ENCODE measurements around the gene FCAMR. TPM values are rescaled to one million over a fixed set of nuclear protein-coding genes. Genes with fewer than 3 reads are reported as not detected.

The FCAMR gene
- total RNA-seq, 1 donor from 2014 or later: not detected

GRCh38 chr1:206992790-206993189 lies 22.5 kb upstream of the FCAMR start:
- H3K4me1 ChIP-seq: no peaks in the 10 kb centered on the region
- H3K4me3 ChIP-seq: no peak overlapping the region
- TF ChIP-seq CTCF (IDR thresholded peaks at IDR 0.05; ENCODE audit: borderline replicate concordance): no peak
- H3K36me3 ChIP-seq: no peaks in the 10 kb centered on the region
- H3K27me3 ChIP-seq (ENCODE audit: low read depth): peaks cover 51% of the 10 kb centered on the region
- no peak for DNase-seq
- H3K27ac ChIP-seq (replicated peaks): no peak overlapping the region
- intact Hi-C loops (cut with micrococcal nuclease): no loop called here
- H3K9me3 ChIP-seq (replicated peaks): no peaks in the 10 kb centered on the region

- no peak for TF ChIP-seq CTCF (IDR thresholded peaks at IDR 0.05; ENCODE audit: borderline replicate concordance)
- H3K4me1 ChIP-seq: no peaks in the 10 kb centered on the region
- no peak overlapping the region for H3K4me3 ChIP-seq
- no peaks in the 10 kb centered on the region for H3K36me3 ChIP-seq
- no peak overlapping the region for H3K27ac ChIP-seq (replicated peaks)
- peaks cover 44% of the 10 kb centered on the region for H3K27me3 ChIP-seq (ENCODE audit: low read depth)
- no peak for DNase-seq
- intact Hi-C loops (cut with micrococcal nuclease): no loop called here
- no peaks in the 10 kb centered on the region for H3K9me3 ChIP-seq (replicated peaks)
Measured at GRCh38 chr1:206987873-206988272, 17.6 kb upstream of the FCAMR start.

GRCh38 chr1:206986885-206987284 lies 16.6 kb upstream of the FCAMR start:
- Histone ChIP-seq H3K27me3 (ENCODE audit: low read depth) (peaks cover 34% of the 10 kb centered on the region), H3K4me3 (no peak overlapping the region), H3K27ac (replicated peaks) (no peak overlapping the region), H3K4me1 (no peaks in the 10 kb centered on the region), H3K9me3 (replicated peaks) (no peaks in the 10 kb centered on the region), H3K36me3 (no peaks in the 10 kb centered on the region)
- intact Hi-C loops (cut with micrococcal nuclease): no loop called here
- DNase-seq: no peak
- TF ChIP-seq CTCF (IDR thresholded peaks at IDR 0.05; ENCODE audit: borderline replicate concordance): no peak

GRCh38 chr1:206986402-206986801 lies 16.1 kb upstream of the FCAMR start:
- no peaks in the 10 kb centered on the region for H3K36me3 ChIP-seq
- intact Hi-C loops (cut with micrococcal nuclease): no loop called here
- no peak overlapping the region for H3K27ac ChIP-seq (replicated peaks)
- TF ChIP-seq CTCF (IDR thresholded peaks at IDR 0.05; ENCODE audit: borderline replicate concordance): no peak
- no peak for DNase-seq
- peaks cover 29% of the 10 kb centered on the region for H3K27me3 ChIP-seq (ENCODE audit: low read depth)
- H3K4me3 ChIP-seq: no peak overlapping the region
- H3K9me3 ChIP-seq (replicated peaks): no peaks in the 10 kb centered on the region
- H3K4me1 ChIP-seq: no peaks in the 10 kb centered on the region

GRCh38 chr1:206985162-206985749 lies 15.0 kb upstream of the FCAMR start:
- intact Hi-C loops (cut with micrococcal nuclease): no loop called here
- DNase-seq: no peak
- TF ChIP-seq CTCF (IDR thresholded peaks at IDR 0.05; ENCODE audit: borderline replicate concordance): no peak
- H3K27me3 ChIP-seq (ENCODE audit: low read depth): peaks cover 28% of the 10 kb centered on the region
- H3K9me3 ChIP-seq (replicated peaks): no peaks in the 10 kb centered on the region
- no peaks in the 10 kb centered on the region for H3K4me1 ChIP-seq
- H3K4me3 ChIP-seq: no peak overlapping the region
- no peaks in the 10 kb centered on the region for H3K36me3 ChIP-seq
- H3K27ac ChIP-seq (replicated peaks): no peak overlapping the region
